ENCODE results near the gene PLXNA4.

Gene PLXNA4

GRCh38 chr7:132213583-132213982 is 362.7 kb downstream of the PLXNA4 start:
- no peak for DNase-seq (ENCODE audit: low read depth in 1 of 2, low spot score in 1 of 2)
- Histone ChIP-seq H3K27ac (replicated peaks) (no peak overlapping the region), H3K27me3 (ENCODE audit: insufficient read depth, poor library complexity, severe bottlenecking) (no peaks in the 10 kb centered on the region), H3K4me3 (replicated peaks; ENCODE audit: insufficient read depth, low read length) (no peak overlapping the region)
- TF ChIP-seq REST (IDR thresholded peaks at IDR 0.05; ENCODE audit: insufficient replicate concordance, low read depth), result no peak
- TF ChIP-seq CTCF (IDR thresholded peaks at IDR 0.05; ENCODE audit: insufficient read depth, low read length), result no peak
- TF ChIP-seq GABPA (IDR thresholded peaks at IDR 0.05; ENCODE audit: low read depth), result no peak
- no peak for TF ChIP-seq SPI1 (IDR thresholded peaks at IDR 0.05; ENCODE audit: borderline replicate concordance, low read depth)
- TF ChIP-seq POLR2AphosphoS5 (IDR thresholded peaks at IDR 0.05; ENCODE audit: low read depth), result no peak

- TF ChIP-seq REST (IDR thresholded peaks at IDR 0.05; ENCODE audit: insufficient replicate concordance, low read depth), result no peak
- TF ChIP-seq CTCF (IDR thresholded peaks at IDR 0.05; ENCODE audit: insufficient read depth, low read length), result no peak
- no peak for TF ChIP-seq GABPA (IDR thresholded peaks at IDR 0.05; ENCODE audit: low read depth)
- TF ChIP-seq SPI1 (IDR thresholded peaks at IDR 0.05; ENCODE audit: borderline replicate concordance, low read depth), result no peak
- TF ChIP-seq POLR2AphosphoS5 (IDR thresholded peaks at IDR 0.05; ENCODE audit: low read depth), result no peak
- Histone ChIP-seq H3K4me3 (replicated peaks; ENCODE audit: insufficient read depth, low read length) (no peak overlapping the region), H3K27me3 (ENCODE audit: insufficient read depth, poor library complexity, severe bottlenecking) (no peaks in the 10 kb centered on the region)
Observed at GRCh38 chr7:132211971-132212370, 364.3 kb downstream of the PLXNA4 start.

GRCh38 chr7:132210821-132211220 is 365.4 kb downstream of the PLXNA4 start:
- no peak for DNase-seq (ENCODE audit: low read depth in 1 of 2, low spot score in 1 of 2)
- TF ChIP-seq REST (IDR thresholded peaks at IDR 0.05; ENCODE audit: insufficient replicate concordance, low read depth) (no peak), GABPA (IDR thresholded peaks at IDR 0.05; ENCODE audit: low read depth) (no peak), SPI1 (IDR thresholded peaks at IDR 0.05; ENCODE audit: borderline replicate concordance, low read depth) (no peak), POLR2AphosphoS5 (IDR thresholded peaks at IDR 0.05; ENCODE audit: low read depth) (no peak), CTCF (IDR thresholded peaks at IDR 0.05; ENCODE audit: insufficient read depth, low read length) (no peak)
- Histone ChIP-seq H3K4me3 (replicated peaks; ENCODE audit: insufficient read depth, low read length) (no peak overlapping the region), H3K27ac (replicated peaks) (no peak overlapping the region), H3K27me3 (ENCODE audit: insufficient read depth, poor library complexity, severe bottlenecking) (no peaks in the 10 kb centered on the region)

More at GRCh38 chr7:132211971-132212370, 364.3 kb downstream of the PLXNA4 start:
- no peak for DNase-seq (ENCODE audit: low read depth in 1 of 2, low spot score in 1 of 2)
- H3K27ac ChIP-seq (replicated peaks), result no peak overlapping the region
